ENCODE data around the gene ATF1. TPM values are rescaled to one million over a fixed set of nuclear protein-coding genes. Genes with fewer than 3 reads are reported as not detected.
A peak's percentile ranks its signal among the peaks of the same experiment; 100 is the strongest.

Gene ATF1
- 10 to 100 TPM; 48.4 to 55.7 (median 54.0) TPM for polyA plus RNA-seq (ENCODE audit: insufficient read length in 3 of 3)

GRCh38 chr12:50763639-50764285, at the start of gene ATF1:
TSS of gene ATF1 (plus strand) at chr12:50764101. CDS start at chr12:50780146, 16,045 bp downstream.
- DNase-seq (ENCODE audit: low read depth in 3 of 3, low spot score in 2 of 3) = peak; percentile 71 to 82 (median 80)

GRCh38 chr12:50715174-50715573, 48.7 kb upstream of the ATF1 start:
- no peak for DNase-seq (ENCODE audit: low read depth in 3 of 3, low spot score in 2 of 3)

GRCh38 chr12:50718760-50719159, 45.1 kb upstream of the ATF1 start:
- DNase-seq (ENCODE audit: low read depth in 3 of 3, low spot score in 2 of 3) = no peak

GRCh38 chr12:50720085-50720484, 43.8 kb upstream of the ATF1 start:
- DNase-seq (ENCODE audit: low read depth in 3 of 3, low spot score in 2 of 3) = no peak

GRCh38 chr12:50720501-50720900, 43.4 kb upstream of the ATF1 start:
- no peak for DNase-seq (ENCODE audit: low read depth in 3 of 3, low spot score in 2 of 3)

GRCh38 chr12:50723865-50724264, 40.0 kb upstream of the ATF1 start:
- no peak for DNase-seq (ENCODE audit: low read depth in 3 of 3, low spot score in 2 of 3)

GRCh38 chr12:50725011-50725942, 38.6 kb upstream of the ATF1 start:
- DNase-seq (ENCODE audit: low read depth in 3 of 3, low spot score in 2 of 3) = no peak

- no peak for DNase-seq (ENCODE audit: low read depth in 3 of 3, low spot score in 2 of 3)
Measured at GRCh38 chr12:50727466-50727865, 36.4 kb upstream of the ATF1 start.

- DNase-seq (ENCODE audit: low read depth in 3 of 3, low spot score in 2 of 3) = no peak
Measured at GRCh38 chr12:50728417-50728816, 35.5 kb upstream of the ATF1 start.

GRCh38 chr12:50728841-50729240, 35.1 kb upstream of the ATF1 start:
- DNase-seq (ENCODE audit: low read depth in 3 of 3, low spot score in 2 of 3) = no peak

- no peak for DNase-seq (ENCODE audit: low read depth in 3 of 3, low spot score in 2 of 3)
Measured at GRCh38 chr12:50732591-50732990, 31.3 kb upstream of the ATF1 start.

- no peak for DNase-seq (ENCODE audit: low read depth in 3 of 3, low spot score in 2 of 3)
Measured at GRCh38 chr12:50733706-50734105, 30.2 kb upstream of the ATF1 start.

GRCh38 chr12:50734409-50735263, 29.3 kb upstream of the ATF1 start:
- peak in 2 of 3 donors; percentile 7 to 16 for DNase-seq (ENCODE audit: low read depth in 3 of 3, low spot score in 2 of 3)

- DNase-seq (ENCODE audit: low read depth in 3 of 3, low spot score in 2 of 3) = no peak
Measured at GRCh38 chr12:50739611-50740010, 24.3 kb upstream of the ATF1 start.

- no peak for DNase-seq (ENCODE audit: low read depth in 3 of 3, low spot score in 2 of 3)
Measured at GRCh38 chr12:50740307-50740706, 23.6 kb upstream of the ATF1 start.

- no peak for DNase-seq (ENCODE audit: low read depth in 3 of 3, low spot score in 2 of 3)
Measured at GRCh38 chr12:50742776-50743175, 21.1 kb upstream of the ATF1 start.

GRCh38 chr12:50745861-50746260, 18.0 kb upstream of the ATF1 start:
- DNase-seq (ENCODE audit: low read depth in 3 of 3, low spot score in 2 of 3) = no peak

GRCh38 chr12:50746431-50746830, 17.5 kb upstream of the ATF1 start:
- DNase-seq (ENCODE audit: low read depth in 3 of 3, low spot score in 2 of 3) = no peak

- no peak for DNase-seq (ENCODE audit: low read depth in 3 of 3, low spot score in 2 of 3)
Measured at GRCh38 chr12:50747817-50748216, 16.1 kb upstream of the ATF1 start.

- no peak for DNase-seq (ENCODE audit: low read depth in 3 of 3, low spot score in 2 of 3)
Measured at GRCh38 chr12:50749459-50749882, 14.4 kb upstream of the ATF1 start.

GRCh38 chr12:50750366-50750765, 13.5 kb upstream of the ATF1 start:
- DNase-seq (ENCODE audit: low read depth in 3 of 3, low spot score in 2 of 3) = no peak

Data from right renal cortex interstitium (tissue), 3 donors.